ENCODE data around the gene ARHGEF40. TPM values are rescaled to one million over a fixed set of nuclear protein-coding genes. Genes with fewer than 3 reads are reported as not detected.

Gene ARHGEF40
- total RNA-seq, 4 donors from 2014 or later: 7.5 to 21.2 (median 14.4) TPM

- 0% methylated on average over 45 to 53 of the region's 72 CpGs for WGBS, 2 donors
- intact Hi-C loops (cut with DNase I; ENCODE audit: low total_unique reads): no loop called here
- TF ChIP-seq CTCF (IDR thresholded peaks at IDR 0.05): no peak
- no peak for TF ChIP-seq POLR2A (IDR thresholded peaks at IDR 0.05)
- H3K4me3 ChIP-seq (ENCODE audit: low read depth, poor library complexity, severe bottlenecking): peak within 1 kb of the TSS; percentile 41
- peak; percentile 79 to 96 for DNase-seq (ENCODE audit: low spot score in 2 of 2)
Observed at GRCh38 chr14:21024585-21025370, 45.3 kb upstream of the ARHGEF40 start, which contains the start of gene NDRG2. TSS of gene NDRG2 (minus strand) at chr14:21025061. CDS start at chr14:21023315, 1,746 bp downstream.

- whole genome bisulfite sequencing, 2 donors: 7 to 8% methylated on average over 47 to 51 of the region's 58 CpGs
- H3K4me3 ChIP-seq (ENCODE audit: low read depth, poor library complexity, severe bottlenecking): peak overlapping the region; percentile 41
- DNase-seq (ENCODE audit: low spot score in 2 of 2): peak; percentile 68 to 93
- no peak for TF ChIP-seq POLR2A (IDR thresholded peaks at IDR 0.05)
- TF ChIP-seq CTCF (IDR thresholded peaks at IDR 0.05): no peak
- intact Hi-C loops (cut with DNase I; ENCODE audit: low total_unique reads): no loop called here
Observed at GRCh38 chr14:21025371-21026273, 44.5 kb upstream of the ARHGEF40 start.

- intact Hi-C loops (cut with DNase I; ENCODE audit: low total_unique reads): no loop called here
- DNase-seq (ENCODE audit: low spot score in 2 of 2): peak in 1 of 2 donors; percentile 87
- TF ChIP-seq POLR2A (IDR thresholded peaks at IDR 0.05): no peak
- no peak for TF ChIP-seq CTCF (IDR thresholded peaks at IDR 0.05)
- 55% methylated on average over 7 of the region's 7 CpGs for WGBS, 2 donors
- H3K4me3 ChIP-seq (ENCODE audit: low read depth, poor library complexity, severe bottlenecking): no peak overlapping the region
Observed at GRCh38 chr14:21026274-21026987, 43.7 kb upstream of the ARHGEF40 start.

- H3K4me3 ChIP-seq (ENCODE audit: low read depth, poor library complexity, severe bottlenecking): no peak overlapping the region
- WGBS, 2 donors: 56 to 65% methylated on average over 3 of the region's 3 CpGs
- peak in 1 of 2 donors; percentile 81 for DNase-seq (ENCODE audit: low spot score in 2 of 2)
Observed at GRCh38 chr14:21026988-21027315, 43.2 kb upstream of the ARHGEF40 start.

More at GRCh38 chr14:21026988-21027315, 43.2 kb upstream of the ARHGEF40 start:
- intact Hi-C loops (cut with DNase I; ENCODE audit: low total_unique reads): no loop called here
- no peak for TF ChIP-seq CTCF (IDR thresholded peaks at IDR 0.05)

Measured in lower leg skin (tissue), 4 donors.